HUES64 (cell line): ENCODE measurements around the gene MYO1B.

ENCODE experiments used
- H3K27ac ChIP-seq: 2 replicates; pipeline ENCODE4 v1.7.0; 2013; ENCODE audit warnings: low read depth, low read length, inconsistent platforms
- H3K27me3 ChIP-seq: 2 replicates; pipeline ENCODE4 v1.6.1; 2013; ENCODE audit warnings: mild to moderate bottlenecking, low read length; ENCODE audit not compliant: insufficient read depth
- H3K36me3 ChIP-seq: 2 replicates; pipeline ENCODE4 v1.6.1; 2013; ENCODE audit warnings: mild to moderate bottlenecking, low read length; ENCODE audit not compliant: insufficient read depth
- H3K4me1 ChIP-seq: 2 replicates; pipeline ENCODE4 v1.6.1; 2013; ENCODE audit warnings: mild to moderate bottlenecking, low read length, moderate library complexity; ENCODE audit not compliant: insufficient read depth
- H3K4me3 ChIP-seq: 2 replicates; pipeline ENCODE4 v1.5.1; 2013; ENCODE audit warnings: mild to moderate bottlenecking, low read length, moderate library complexity
- H3K9ac ChIP-seq: 2 replicates; pipeline ENCODE4 v1.6.1; 2013; ENCODE audit warnings: mild to moderate bottlenecking, low read depth, low read length
- H3K9me3 ChIP-seq: 2 replicates; pipeline ENCODE4 v1.6.1; 2013; ENCODE audit warnings: low read depth, low read length; ENCODE audit not compliant: insufficient read depth
- WGBS: fragments of 150-250, 120-280 bp; methylation state at CpG from one replicate; pipeline ENCODE4 v1.1.7; 2013; ENCODE audit warnings: missing lambda C conversion rate; 5-methylcytosine and 5-hydroxymethylcytosine counted together

The MYO1B gene

GRCh38 chr2:191463790-191464189 is 218.6 kb downstream of the MYO1B start:
- Histone ChIP-seq H3K36me3 (no peaks in the 10 kb centered on the region), H3K27me3 (no peaks in the 10 kb centered on the region), H3K27ac (no peak overlapping the region), H3K9ac (no peak overlapping the region), H3K9me3 (no peaks in the 10 kb centered on the region), H3K4me3 (no peak overlapping the region), H3K4me1 (no peaks in the 10 kb centered on the region)
- WGBS = 100% methylated on average over 1 of the region's 2 CpGs

GRCh38 chr2:191465766-191466420 is 220.7 kb downstream of the MYO1B start:
- no peaks in the 10 kb centered on the region for H3K27me3 ChIP-seq
- H3K4me3 ChIP-seq = no peak overlapping the region
- no peak overlapping the region for H3K27ac ChIP-seq
- 97% methylated on average over 2 of the region's 3 CpGs for WGBS
- H3K36me3 ChIP-seq = no peaks in the 10 kb centered on the region
- H3K9ac ChIP-seq = no peak overlapping the region
- no peaks in the 10 kb centered on the region for H3K9me3 ChIP-seq
- peaks cover 4% of the 10 kb centered on the region; the same call in 1 of the 2 replicates for H3K4me1 ChIP-seq

DNA sequence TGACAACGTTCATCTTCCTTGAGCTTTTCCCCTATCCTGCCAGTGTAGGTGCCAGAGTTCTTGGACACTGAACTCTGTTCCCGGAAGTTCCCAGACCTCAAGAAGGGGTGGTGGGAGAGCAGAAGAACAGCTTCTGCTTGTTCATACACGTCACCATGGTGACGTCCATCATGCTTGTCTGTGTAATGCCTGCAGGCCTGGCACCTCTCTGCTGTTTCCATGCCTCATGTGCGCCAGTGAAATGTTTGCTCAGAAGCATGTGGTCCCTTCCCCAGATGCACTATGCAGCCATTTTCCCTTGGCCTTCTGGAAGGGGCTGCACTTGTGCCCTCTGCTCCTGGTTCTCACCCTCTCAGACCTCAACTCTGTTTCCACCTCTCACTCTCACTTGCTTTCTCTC is 221.9 kb downstream of the MYO1B start:
- H3K4me3 ChIP-seq = no peak overlapping the region
- H3K9ac ChIP-seq = no peak overlapping the region
- no peaks in the 10 kb centered on the region for H3K36me3 ChIP-seq
- H3K27ac ChIP-seq = no peak overlapping the region
- H3K27me3 ChIP-seq = no peaks in the 10 kb centered on the region
- H3K9me3 ChIP-seq = no peaks in the 10 kb centered on the region
- H3K4me1 ChIP-seq = peaks cover 4% of the 10 kb centered on the region; the same call in 1 of the 2 replicates
- 94% methylated on average over 5 of the region's 5 CpGs for WGBS

GRCh38 chr2:191470306-191470705 is 225.1 kb downstream of the MYO1B start:
- H3K27me3 ChIP-seq = no peaks in the 10 kb centered on the region
- no peaks in the 10 kb centered on the region for H3K36me3 ChIP-seq
- no peak overlapping the region for H3K9ac ChIP-seq
- H3K4me3 ChIP-seq = no peak overlapping the region
- H3K4me1 ChIP-seq = peaks cover 4% of the 10 kb centered on the region; the same call in 1 of the 2 replicates
- H3K27ac ChIP-seq = no peak overlapping the region
- no peaks in the 10 kb centered on the region for H3K9me3 ChIP-seq

DNA sequence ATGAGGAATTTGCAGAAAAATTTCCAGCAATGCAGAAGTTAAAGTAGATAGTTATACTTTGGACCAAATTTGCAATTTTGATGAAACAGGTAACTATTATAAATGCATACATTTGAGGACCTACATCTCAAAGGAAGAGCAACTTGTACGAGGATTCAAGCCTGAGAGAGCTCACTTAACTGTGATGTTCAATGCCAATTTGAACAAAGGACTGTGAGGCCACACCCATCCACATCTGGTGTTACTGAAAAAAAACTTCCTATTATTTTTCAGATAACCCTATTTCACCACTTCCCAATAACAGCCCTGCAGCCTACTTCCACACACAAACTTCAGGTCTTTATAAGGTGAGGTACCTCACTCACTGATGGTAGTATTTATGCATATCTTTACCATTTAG is 229.3 kb downstream of the MYO1B start:
- 90% methylated on average over 1 of the region's 1 CpG for WGBS
- no peak overlapping the region for H3K4me3 ChIP-seq
- no peaks in the 10 kb centered on the region for H3K36me3 ChIP-seq
- no peak overlapping the region for H3K27ac ChIP-seq
- H3K9me3 ChIP-seq = no peaks in the 10 kb centered on the region
- H3K9ac ChIP-seq = no peak overlapping the region
- H3K4me1 ChIP-seq = peaks cover 12% of the 10 kb centered on the region
- no peaks in the 10 kb centered on the region for H3K27me3 ChIP-seq
